HG02763 (cell line): Measurements from ENCODE around the gene CACNA1E.

ENCODE experiments used
- ATAC-seq: cut with Tn5 transposase; IDR thresholded peaks from one replicate; pipeline ENCODE4 v1.9.1; 2021; ENCODE audit warnings: mild to moderate bottlenecking, moderate library complexity; ENCODE audit not compliant: unreplicated experiment

Gene CACNA1E

GRCh38 chr1:181748013-181748412 lies 264.7 kb downstream of the CACNA1E start:
- ATAC-seq, result no peak

GRCh38 chr1:181754103-181754502 lies 270.8 kb downstream of the CACNA1E start:
- ATAC-seq, result no peak

GRCh38 chr1:181759481-181759880 lies 276.2 kb downstream of the CACNA1E start:
- no peak for ATAC-seq

- no peak for ATAC-seq
Observed at GRCh38 chr1:181763736-181764135, 280.4 kb downstream of the CACNA1E start.

- no peak for ATAC-seq
Observed at GRCh38 chr1:181765451-181766026, 282.2 kb downstream of the CACNA1E start.

GRCh38 chr1:181767001-181767708 lies 283.8 kb downstream of the CACNA1E start:
- no peak for ATAC-seq

GRCh38 chr1:181768211-181768929 lies 285.1 kb downstream of the CACNA1E start:
- ATAC-seq, result no peak

GRCh38 chr1:181768930-181769280 lies 285.6 kb downstream of the CACNA1E start:
- no peak for ATAC-seq

- ATAC-seq, result no peak
Observed at GRCh38 chr1:181769846-181770245, 286.5 kb downstream of the CACNA1E start.

- no peak for ATAC-seq
Observed at GRCh38 chr1:181772714-181773113, 289.4 kb downstream of the CACNA1E start.

GRCh38 chr1:181776044-181776443 lies 292.7 kb downstream of the CACNA1E start:
- ATAC-seq, result no peak

- ATAC-seq, result no peak
Observed at GRCh38 chr1:181777286-181777685, 294.0 kb downstream of the CACNA1E start.

- no peak for ATAC-seq
Observed at GRCh38 chr1:181777812-181778211, 294.5 kb downstream of the CACNA1E start.

- no peak for ATAC-seq
Observed at GRCh38 chr1:181778640-181779260, 295.4 kb downstream of the CACNA1E start.

- ATAC-seq, result no peak
Observed at GRCh38 chr1:181779343-181779742, 296.0 kb downstream of the CACNA1E start.

GRCh38 chr1:181783208-181783607 lies 299.9 kb downstream of the CACNA1E start:
- ATAC-seq, result no peak

- ATAC-seq, result no peak
Observed at GRCh38 chr1:181784039-181784683, 300.8 kb downstream of the CACNA1E start.

GRCh38 chr1:181789395-181789794 lies 306.1 kb downstream of the CACNA1E start:
- no peak for ATAC-seq

- ATAC-seq, result no peak
Observed at GRCh38 chr1:181791721-181792120, 308.4 kb downstream of the CACNA1E start.

- no peak for ATAC-seq
Observed at GRCh38 chr1:181793831-181794230, 310.5 kb downstream of the CACNA1E start.

GRCh38 chr1:181794332-181794731 lies 311.0 kb downstream of the CACNA1E start:
- ATAC-seq, result no peak
